SK-N-SH (cell line): Measurements from ENCODE around the gene DVL3. TPM values are rescaled to one million over a fixed set of nuclear protein-coding genes. Genes with fewer than 3 reads are reported as not detected.

Experiments used
- CTCF ChIA-PET: fragments of 300-600, 350-600 bp; formaldehyde crosslinking; extraction: SDS; loops from one replicate; lab custom pipeline; 2021; lab: Yijun Ruan, JAX
- POLR2A ChIA-PET: fragments of 350-600 bp; sonication (Branson Sonifier 250); formaldehyde crosslinking; extraction: SDS; loops from one replicate; lab custom pipeline; 2020; ENCODE audit warnings: antibody characterized with exemption, inconsistent platforms; lab: Yijun Ruan, JAX
- DNase-seq: peaks from one replicate; pipeline ENCODE4 v3.0.0; 2012
- H2AFZ ChIP-seq: fragments of 200-600 bp; sonication (generic); 2 replicates; pipeline ENCODE4 v1.8.1; 2016; ENCODE audit warnings: antibody characterized with exemption, mild to moderate bottlenecking, low read depth
- H3F3A ChIP-seq: fragments of 200-600 bp; sonication (generic); replicated peaks from 2 replicates; pipeline ENCODE3; 2016; ENCODE audit warnings: antibody characterized with exemption, mild to moderate bottlenecking; ENCODE audit not compliant: insufficient read depth
- H3K27ac ChIP-seq, 2 experiments: fragments of 200-500 bp in 1 of 2; fragments of 200-600 bp in 1 of 2; sonication (Bioruptor generic) in 1 of 2; sonication (generic), shearing (Covaris generic) in 1 of 2; 2 replicates each; pipeline versions ENCODE4 v1.5.1 to v1.6.1; 2014 to 2016; ENCODE audit warnings: low read depth in 2 of 2, inconsistent platforms in 1 of 2, low read length in 1 of 2, mild to moderate bottlenecking in 1 of 2, mixed read lengths in 1 of 2
- H3K27me3 ChIP-seq: fragments of 200-600 bp; sonication (generic), shearing (Covaris generic); 2 replicates; pipeline ENCODE4 v1.6.1; 2016; ENCODE audit warnings: mixed run types; ENCODE audit not compliant: insufficient read depth
- H3K36me3 ChIP-seq, 2 experiments: fragments of 200-500 bp in 1 of 2; fragments of 200-600 bp in 1 of 2; sonication (Bioruptor generic) in 1 of 2; sonication (generic) in 1 of 2; replicated peaks in 1 of 2; 2 replicates each; pipeline versions ENCODE3 to v1.5.1; 2014 to 2016; ENCODE audit warnings: low read length in 1 of 2, mild to moderate bottlenecking in 1 of 2; ENCODE audit not compliant: insufficient read depth in 2 of 2, control insufficient read depth in 1 of 2
- H3K4me1 ChIP-seq, 2 experiments: fragments of 200-500 bp in 1 of 2; fragments of 200-600 bp in 1 of 2; sonication (Bioruptor generic) in 1 of 2; sonication (generic), shearing (Covaris generic) in 1 of 2; 2 replicates each; pipeline versions ENCODE4 v1.5.1 to v1.6.1; 2014 to 2016; ENCODE audit warnings: low read depth in 1 of 2, low read length in 1 of 2, mixed run types in 1 of 2; ENCODE audit not compliant: insufficient read depth in 2 of 2, control insufficient read depth in 1 of 2
- H3K4me2 ChIP-seq: fragments of 200-600 bp; sonication (generic), shearing (Covaris generic); 2 replicates; pipeline ENCODE4 v1.6.1; 2017; ENCODE audit warnings: mixed run types
- H3K4me3 ChIP-seq, 2 experiments: fragments of 200-500 bp in 1 of 2; fragments of 200-600 bp in 1 of 2; sonication (Bioruptor generic) in 1 of 2; sonication (generic), shearing (Covaris generic) in 1 of 2; 2 replicates each; pipeline versions ENCODE4 v1.5.1 to v1.8.1; 2014 to 2016; ENCODE audit warnings: low read depth in 2 of 2, inconsistent platforms in 1 of 2, low read length in 1 of 2, mild to moderate bottlenecking in 1 of 2, mixed read lengths in 1 of 2, moderate library complexity in 1 of 2
- H3K79me2 ChIP-seq: fragments of 200-600 bp; sonication (generic); 2 replicates; pipeline ENCODE4 v1.8.1; 2017; ENCODE audit warnings: mild to moderate bottlenecking; ENCODE audit not compliant: insufficient read depth
- H3K9ac ChIP-seq: fragments of 200-600 bp; sonication (generic); 2 replicates; pipeline ENCODE4 v1.6.1; 2017; ENCODE audit warnings: mixed run types
- H3K9me2 ChIP-seq: fragments of 200-600 bp; sonication (generic); 2 replicates; pipeline ENCODE4 v1.6.1; 2017; ENCODE audit warnings: mixed run types
- H3K9me3 ChIP-seq: fragments of 200-600 bp; sonication (generic); 2 replicates; pipeline ENCODE4 v1.6.1; 2017; ENCODE audit warnings: mixed run types, mild to moderate bottlenecking, moderate library complexity
- H4K20me1 ChIP-seq: fragments of 200-600 bp; sonication (generic); 2 replicates; pipeline ENCODE4 v1.6.1; 2017; ENCODE audit warnings: mild to moderate bottlenecking, mixed run types; ENCODE audit not compliant: insufficient read depth
- FOSL2 ChIP-seq: IDR thresholded peaks from 2 replicates; pipeline ENCODE4 v1.4.0; 2012; ENCODE audit warnings: low read depth, mild to moderate bottlenecking, moderate library complexity, borderline replicate concordance
- GABPA ChIP-seq: IDR thresholded peaks from 2 replicates; pipeline ENCODE4 v1.4.0; 2012; ENCODE audit warnings: low read depth, mild to moderate bottlenecking
- GATA2 ChIP-seq: sonication (generic); formaldehyde crosslinking; IDR thresholded peaks from 2 replicates; pipeline ENCODE4 v1.5.0; 2020; ENCODE audit warnings: mild to moderate bottlenecking, missing genetic modification reagents
- JUND ChIP-seq: IDR thresholded peaks from 2 replicates; pipeline ENCODE4 v1.4.0; 2012
- NFIC ChIP-seq: IDR thresholded peaks from 2 replicates; pipeline ENCODE4 v1.4.0; 2012; ENCODE audit warnings: borderline replicate concordance
- NRF1 ChIP-seq: IDR thresholded peaks from 2 replicates; pipeline ENCODE4 v1.6.1; 2012; ENCODE audit warnings: low read depth, mild to moderate bottlenecking, low read length
- RAD21 ChIP-seq: IDR thresholded peaks from 2 replicates; pipeline ENCODE4 v1.6.1; 2012; ENCODE audit warnings: mild to moderate bottlenecking, low read length
- RCOR1 ChIP-seq: fragments of 150-350 bp; IDR thresholded peaks from 2 replicates; pipeline ENCODE4 v1.6.1; 2017; ENCODE audit warnings: antibody characterized with exemption, low read length
- SMC3 ChIP-seq: IDR thresholded peaks from 2 replicates; pipeline ENCODE4 v1.6.1; 2012; ENCODE audit warnings: low read depth, low read length, improper control_type of control experiment
- WGBS: methylation state at CpG from one replicate; pipeline ENCODE4 v1.1.6; 2017; ENCODE audit warnings: low lambda C conversion rate; 5-methylcytosine and 5-hydroxymethylcytosine counted together
- polyA plus RNA-seq, 3 experiments: library from polyadenylated mRNA; depleted of rRNA; stranded (reverse); fragments of >200 nt; gene quantifications; 2 replicates each; pipeline ENCODE4 v1.2.3, GENCODE V29; 2012
- TF ChIP-seq, protein P1 (sequence below): fragments of 200-600 bp; sonication (generic); IDR thresholded peaks from 2 replicates; pipeline ENCODE4 v1.6.1; 2017; ENCODE audit warnings: antibody characterized with exemption, mild to moderate bottlenecking, moderate library complexity
- TF ChIP-seq, protein P2 (sequence below): IDR thresholded peaks from 2 replicates; pipeline ENCODE4 v1.4.0; 2012; ENCODE audit warnings: low read depth, borderline replicate concordance

Gene DVL3
- polyA plus RNA-seq, 1 of the 3 experiments (the other 2 are of a cell fraction), result 29.6 TPM

DNA sequence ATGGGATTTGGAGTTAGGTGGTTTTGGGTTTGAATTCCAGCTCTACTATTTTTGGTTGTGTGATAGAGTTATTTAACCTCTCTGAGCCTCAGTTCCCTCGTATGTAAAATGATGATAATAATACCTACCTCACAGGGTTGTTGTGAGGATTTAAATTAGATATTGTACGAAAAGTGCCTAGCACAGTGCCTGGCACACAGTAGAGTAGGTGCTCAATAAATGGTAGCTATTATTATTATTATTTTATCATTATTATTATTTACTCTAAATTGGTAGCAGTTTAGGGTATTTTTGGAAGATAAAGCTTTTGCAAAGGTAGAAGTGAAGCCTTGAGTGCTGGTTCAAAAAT is 18.2 kb downstream of the DVL3 start:
- peak overlapping the region; percentile 44 to 87 for H3K27ac ChIP-seq
- no peaks in the 10 kb centered on the region for H3K27me3 ChIP-seq
- ChIA-PET CTCF (interaction anchor here (0.8 to 7.0 kb wide), 7 partner anchors 9 to 277 kb away, joined by 3 to 30 read pairs (median 6); partner anchors contain the start of genes ABCF3 and EEF1AKMT4), POLR2A (no interaction called here)
- H3K4me2 ChIP-seq, result no peak overlapping the region
- H3K9ac ChIP-seq, result no peak overlapping the region
- TF ChIP-seq NFIC, result no peak
- TF ChIP-seq RCOR1, result no peak
- no peak for TF ChIP-seq GABPA
- TF ChIP-seq RAD21, result no peak
- TF ChIP-seq GATA2 (CRISPR knock-in tag), result no peak
- TF ChIP-seq, protein P1, sequence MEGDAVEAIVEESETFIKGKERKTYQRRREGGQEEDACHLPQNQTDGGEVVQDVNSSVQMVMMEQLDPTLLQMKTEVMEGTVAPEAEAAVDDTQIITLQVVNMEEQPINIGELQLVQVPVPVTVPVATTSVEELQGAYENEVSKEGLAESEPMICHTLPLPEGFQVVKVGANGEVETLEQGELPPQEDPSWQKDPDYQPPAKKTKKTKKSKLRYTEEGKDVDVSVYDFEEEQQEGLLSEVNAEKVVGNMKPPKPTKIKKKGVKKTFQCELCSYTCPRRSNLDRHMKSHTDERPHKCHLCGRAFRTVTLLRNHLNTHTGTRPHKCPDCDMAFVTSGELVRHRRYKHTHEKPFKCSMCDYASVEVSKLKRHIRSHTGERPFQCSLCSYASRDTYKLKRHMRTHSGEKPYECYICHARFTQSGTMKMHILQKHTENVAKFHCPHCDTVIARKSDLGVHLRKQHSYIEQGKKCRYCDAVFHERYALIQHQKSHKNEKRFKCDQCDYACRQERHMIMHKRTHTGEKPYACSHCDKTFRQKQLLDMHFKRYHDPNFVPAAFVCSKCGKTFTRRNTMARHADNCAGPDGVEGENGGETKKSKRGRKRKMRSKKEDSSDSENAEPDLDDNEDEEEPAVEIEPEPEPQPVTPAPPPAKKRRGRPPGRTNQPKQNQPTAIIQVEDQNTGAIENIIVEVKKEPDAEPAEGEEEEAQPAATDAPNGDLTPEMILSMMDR, result no peak
- no peak for TF ChIP-seq FOSL2
- TF ChIP-seq NRF1, result no peak
- no peak for TF ChIP-seq JUND
- TF ChIP-seq, protein P2, sequence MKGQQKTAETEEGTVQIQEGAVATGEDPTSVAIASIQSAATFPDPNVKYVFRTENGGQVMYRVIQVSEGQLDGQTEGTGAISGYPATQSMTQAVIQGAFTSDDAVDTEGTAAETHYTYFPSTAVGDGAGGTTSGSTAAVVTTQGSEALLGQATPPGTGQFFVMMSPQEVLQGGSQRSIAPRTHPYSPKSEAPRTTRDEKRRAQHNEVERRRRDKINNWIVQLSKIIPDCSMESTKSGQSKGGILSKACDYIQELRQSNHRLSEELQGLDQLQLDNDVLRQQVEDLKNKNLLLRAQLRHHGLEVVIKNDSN, result no peak
- WGBS, result 84% methylated on average over 2 of the region's 2 CpGs
- H2AFZ ChIP-seq, result no peak overlapping the region
- peaks cover 31% of the 10 kb centered on the region for H3K79me2 ChIP-seq
- peaks cover 25 to 58% of the 10 kb centered on the region in 2 experiments for H3K36me3 ChIP-seq
- peaks cover 37% of the 10 kb centered on the region for H3F3A ChIP-seq
- H3K4me1 ChIP-seq, result peaks cover 22 to 29% of the 10 kb centered on the region in 2 experiments
- H3K4me3 ChIP-seq, result no peak overlapping the region
- no peaks in the 10 kb centered on the region for H3K9me2 ChIP-seq
- DNase-seq, result no peak
- peaks cover 19% of the 10 kb centered on the region for H4K20me1 ChIP-seq
- no peaks in the 10 kb centered on the region for H3K9me3 ChIP-seq

DNA sequence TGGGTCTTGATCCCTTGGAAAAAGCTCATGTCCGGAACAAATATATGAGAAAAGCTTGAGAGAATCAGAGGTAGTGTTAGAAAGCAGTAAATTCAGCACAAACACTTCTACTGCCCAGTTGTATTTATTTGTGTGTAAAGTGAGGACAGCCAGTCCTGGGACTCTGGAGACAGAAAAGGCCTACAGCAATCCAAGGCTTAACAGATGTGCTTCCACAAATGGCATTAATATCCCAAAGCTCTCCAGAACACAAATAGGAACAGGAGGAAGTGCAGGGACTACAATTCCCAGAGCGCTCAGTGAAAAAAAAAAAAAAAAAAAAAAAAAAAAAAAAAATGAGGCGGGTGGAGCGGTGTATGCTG is 19.1 kb downstream of the DVL3 start:
- H3K9me2 ChIP-seq, result no peaks in the 10 kb centered on the region
- H3K4me2 ChIP-seq, result peak overlapping the region; percentile 52; the same call in 1 of the 2 replicates
- peaks cover 37% of the 10 kb centered on the region for H3F3A ChIP-seq
- CTCF ChIA-PET, result interaction anchor here (0.8 to 7.0 kb wide), 8 partner anchors 11 to 278 kb away, joined by 3 to 30 read pairs (median 4); partner anchors contain the start of genes ABCF3 and EEF1AKMT4
- 24% methylated on average over 4 of the region's 4 CpGs for WGBS
- H3K9me3 ChIP-seq, result no peaks in the 10 kb centered on the region
- H3K79me2 ChIP-seq, result peaks cover 41% of the 10 kb centered on the region
- H3K4me3 ChIP-seq, result no peak overlapping the region
- POLR2A ChIA-PET, result interaction anchor here (0.6 to 1.8 kb wide), 3 partner anchors 8 to 18 kb away, joined by 3 to 6 read pairs (median 4); partner anchors contain the start of gene ABCF3
- peaks cover 26% of the 10 kb centered on the region for H4K20me1 ChIP-seq
- no peak; the same call in 1 of the 2 replicates for TF ChIP-seq SMC3
- 0 out of 2 replicates have a peak, but pooled peaks have one; percentile 4 for TF ChIP-seq RAD21
- no peak for TF ChIP-seq GATA2 (CRISPR knock-in tag)
- TF ChIP-seq, protein P2, result no peak
- no peak for TF ChIP-seq NFIC
- peak overlapping the region; percentile 32 to 87; a peak in 3 of 4 replicates for H3K27ac ChIP-seq
- H3K27me3 ChIP-seq, result no peaks in the 10 kb centered on the region
- peaks cover 29 to 59% of the 10 kb centered on the region in 2 experiments for H3K36me3 ChIP-seq
- no peak overlapping the region for H3K9ac ChIP-seq
- DNase-seq, result no peak
- H2AFZ ChIP-seq, result no peak overlapping the region
- H3K4me1 ChIP-seq, result peaks cover 22 to 29% of the 10 kb centered on the region in 2 experiments
